AG09309 (cell line): ENCODE results near the gene PAQR9.

Experiments
- DNase-seq: peaks from one replicate; pipeline ENCODE4 v3.0.0-alpha.2; 2010; ENCODE audit warnings: low read depth
- H3K4me3 ChIP-seq: 2 replicates; pipeline ENCODE4 v1.5.1; 2011; ENCODE audit warnings: mild to moderate bottlenecking, low read depth, low read length, moderate library complexity; ENCODE audit not compliant: control insufficient read depth
- TF ChIP-seq, protein P1 (sequence below): IDR thresholded peaks from 2 replicates; pipeline ENCODE4 v1.5.1; 2011; ENCODE audit warnings: mild to moderate bottlenecking, low read depth, low read length, inconsistent platforms; ENCODE audit not compliant: insufficient read depth, control insufficient read depth; ENCODE audit errors: missing control alignments

PAQR9 gene

DNA sequence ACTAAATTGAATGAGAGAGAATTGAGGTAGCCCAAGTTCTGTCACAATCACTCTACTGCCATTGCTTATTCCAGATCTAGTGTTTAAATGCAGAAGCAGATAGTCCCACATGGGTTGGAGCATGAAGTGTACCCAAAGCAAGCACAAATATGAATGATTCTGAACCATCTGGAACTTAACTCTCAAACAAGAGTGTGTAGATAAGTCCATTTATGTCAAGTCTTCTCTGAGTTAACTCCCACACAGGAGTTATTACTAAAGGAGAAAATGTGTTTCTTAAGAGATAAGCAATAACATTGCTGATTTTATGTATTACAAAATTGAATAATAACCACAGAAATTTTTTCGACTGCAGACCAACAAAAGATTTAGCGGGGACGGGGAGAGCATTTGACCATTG lies 33.6 kb downstream of the PAQR9 start:
- TF ChIP-seq, protein P1, sequence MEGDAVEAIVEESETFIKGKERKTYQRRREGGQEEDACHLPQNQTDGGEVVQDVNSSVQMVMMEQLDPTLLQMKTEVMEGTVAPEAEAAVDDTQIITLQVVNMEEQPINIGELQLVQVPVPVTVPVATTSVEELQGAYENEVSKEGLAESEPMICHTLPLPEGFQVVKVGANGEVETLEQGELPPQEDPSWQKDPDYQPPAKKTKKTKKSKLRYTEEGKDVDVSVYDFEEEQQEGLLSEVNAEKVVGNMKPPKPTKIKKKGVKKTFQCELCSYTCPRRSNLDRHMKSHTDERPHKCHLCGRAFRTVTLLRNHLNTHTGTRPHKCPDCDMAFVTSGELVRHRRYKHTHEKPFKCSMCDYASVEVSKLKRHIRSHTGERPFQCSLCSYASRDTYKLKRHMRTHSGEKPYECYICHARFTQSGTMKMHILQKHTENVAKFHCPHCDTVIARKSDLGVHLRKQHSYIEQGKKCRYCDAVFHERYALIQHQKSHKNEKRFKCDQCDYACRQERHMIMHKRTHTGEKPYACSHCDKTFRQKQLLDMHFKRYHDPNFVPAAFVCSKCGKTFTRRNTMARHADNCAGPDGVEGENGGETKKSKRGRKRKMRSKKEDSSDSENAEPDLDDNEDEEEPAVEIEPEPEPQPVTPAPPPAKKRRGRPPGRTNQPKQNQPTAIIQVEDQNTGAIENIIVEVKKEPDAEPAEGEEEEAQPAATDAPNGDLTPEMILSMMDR, result no peak
- DNase-seq, result no peak
- no peak overlapping the region for H3K4me3 ChIP-seq

DNA sequence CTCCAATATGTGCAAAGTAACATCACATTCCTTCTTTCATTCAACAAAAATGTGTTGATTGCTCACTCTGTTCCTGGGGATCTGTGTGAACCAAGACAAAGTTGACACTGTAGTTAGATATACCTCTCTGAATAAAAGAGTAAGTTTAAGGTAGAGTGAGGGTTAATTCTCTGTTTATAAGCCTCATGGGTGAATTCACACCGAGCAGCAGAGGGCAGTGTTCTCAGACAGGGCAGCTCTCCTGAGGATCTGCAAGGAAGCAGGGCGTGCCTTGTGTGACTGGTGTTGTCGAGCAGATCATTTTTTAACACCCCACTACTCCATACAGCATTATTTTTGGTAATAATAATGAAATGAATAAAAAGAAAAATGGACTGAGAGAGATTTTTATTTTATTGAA lies 34.4 kb downstream of the PAQR9 start:
- TF ChIP-seq, protein P1, result peak; percentile 52
- no peak overlapping the region for H3K4me3 ChIP-seq
- no peak for DNase-seq

DNA sequence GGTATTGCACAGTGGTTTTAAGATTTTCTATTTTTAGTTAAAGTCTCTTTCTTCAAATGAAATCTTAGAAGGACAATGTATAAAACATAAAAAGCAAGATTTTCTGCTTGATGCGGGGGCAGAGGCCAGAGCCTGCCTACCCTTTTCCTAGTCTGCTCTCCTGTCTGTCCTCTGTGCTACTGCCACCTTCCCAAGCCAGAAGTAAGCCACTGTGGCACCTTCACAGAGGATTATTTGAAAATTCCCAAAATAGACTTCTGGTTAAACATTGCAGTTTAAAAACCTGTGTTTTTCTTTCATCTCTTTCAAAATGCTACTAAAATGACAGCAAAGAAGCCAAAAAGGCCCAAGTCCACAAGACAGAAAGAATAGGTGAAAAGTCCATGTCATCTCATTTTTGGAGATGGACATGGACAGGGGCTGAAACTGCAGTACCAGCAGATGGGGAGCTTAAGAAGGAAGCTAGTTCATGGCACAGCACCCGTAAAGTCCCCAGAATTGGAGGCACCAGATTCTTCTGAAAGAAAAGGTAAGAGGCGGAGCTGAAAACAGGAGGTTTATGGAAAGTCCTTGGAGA lies 37.0 kb downstream of the PAQR9 start:
- H3K4me3 ChIP-seq, result no peak overlapping the region
- TF ChIP-seq, protein P1, result no peak
- no peak for DNase-seq

DNA sequence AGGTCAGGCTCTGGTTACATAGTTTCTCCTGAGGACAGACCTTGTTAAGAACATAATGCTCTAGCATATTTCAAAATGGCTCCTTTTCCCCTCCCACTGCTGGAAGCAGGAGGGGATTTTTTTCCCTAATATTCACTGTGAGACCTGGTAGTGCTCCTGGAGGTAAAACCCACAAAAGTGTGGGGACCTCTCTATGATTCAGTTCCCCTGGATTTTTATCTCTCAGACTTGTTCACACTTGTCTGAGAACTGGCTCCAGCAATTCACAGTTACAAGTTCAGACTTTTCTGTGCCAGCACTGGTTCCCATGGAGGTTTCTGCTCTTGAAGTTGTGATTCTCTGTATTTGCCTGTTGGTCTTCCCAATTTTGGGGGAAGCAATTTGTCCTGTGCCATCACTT lies 38.3 kb downstream of the PAQR9 start:
- H3K4me3 ChIP-seq, result no peak overlapping the region
- no peak for DNase-seq
- TF ChIP-seq, protein P1, result no peak

DNA sequence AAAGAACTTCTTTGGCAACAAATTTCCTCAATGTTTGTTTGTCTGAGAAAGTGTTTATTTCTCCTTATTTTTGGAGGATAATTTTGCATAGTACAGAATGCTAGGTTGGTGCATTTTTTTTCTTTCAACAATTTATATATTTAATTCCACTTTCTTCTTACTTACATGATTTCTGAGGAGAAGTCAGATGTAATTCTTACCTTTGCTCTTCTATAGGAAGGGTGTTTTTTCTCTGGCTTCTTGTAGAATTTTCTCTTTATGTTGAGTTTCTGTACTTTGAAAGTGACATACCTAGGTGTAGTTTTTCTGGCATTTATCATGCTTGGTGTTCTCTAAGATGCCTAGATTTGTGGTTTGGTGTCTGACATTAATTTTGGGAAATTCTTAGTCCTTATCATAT lies 39.8 kb downstream of the PAQR9 start:
- no peak overlapping the region for H3K4me3 ChIP-seq
- DNase-seq, result no peak
- TF ChIP-seq, protein P1, result no peak

DNA sequence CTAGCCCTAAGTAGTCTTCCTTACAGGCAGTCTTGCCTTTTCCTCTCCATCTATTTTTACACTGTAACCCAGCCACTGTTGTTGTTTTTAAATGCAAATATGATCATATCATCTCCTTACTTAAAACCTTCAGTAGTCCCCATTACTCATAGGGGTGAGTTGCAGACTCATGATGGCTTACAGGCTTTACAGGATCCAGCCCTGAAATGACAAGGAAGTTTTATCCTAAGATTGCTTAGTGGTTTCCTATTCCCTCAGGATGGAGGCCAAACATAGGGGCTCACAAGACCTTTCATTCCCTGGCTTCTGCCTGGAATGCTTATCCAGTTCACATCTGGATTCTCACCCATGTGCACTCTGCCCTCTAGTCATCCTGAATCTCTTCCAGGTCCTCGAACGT lies 46.9 kb downstream of the PAQR9 start:
- H3K4me3 ChIP-seq, result no peak overlapping the region
- TF ChIP-seq, protein P1, result no peak
- DNase-seq, result no peak

DNA sequence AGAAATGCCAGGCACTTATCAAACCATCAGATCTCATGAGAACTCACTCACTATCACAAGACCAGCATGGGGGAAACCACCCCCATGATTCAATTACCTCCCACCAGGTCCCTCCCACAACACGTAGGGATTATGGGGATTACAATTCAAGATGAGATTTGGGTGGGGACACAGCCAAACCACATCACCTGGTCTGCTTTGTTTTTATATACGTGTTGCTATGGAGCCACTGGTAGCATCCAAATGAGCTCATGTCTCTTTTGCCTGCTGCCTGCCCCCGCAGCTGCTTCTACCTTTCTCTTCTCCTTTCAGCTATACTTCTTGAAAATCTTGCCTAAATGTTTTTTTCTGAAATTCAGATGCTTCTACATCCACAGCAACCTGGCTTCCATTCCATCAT lies 47.8 kb downstream of the PAQR9 start:
- DNase-seq, result no peak
- TF ChIP-seq, protein P1, result no peak
- no peak overlapping the region for H3K4me3 ChIP-seq
